CD14-positive monocyte (primary cell): Measurements from ENCODE around the gene PNMA8A. TPM values are rescaled to one million over a fixed set of nuclear protein-coding genes. Genes with fewer than 3 reads are reported as not detected.

Experiments used
- DNase-seq, 3 donors: peaks; one replicate each; pipeline ENCODE4 v3.0.0-alpha.2; 2011 to 2022
- H2AFZ ChIP-seq: 2 replicates; pipeline ENCODE4 v1.6.0; 2012; ENCODE audit warnings: mild to moderate bottlenecking, low read depth, low read length, inconsistent platforms; ENCODE audit not compliant: insufficient read depth, poor library complexity, severe bottlenecking
- H3K27ac ChIP-seq, 2 donors: 1 replicate in 1 of 2; 2 replicates in 1 of 2; pipeline ENCODE4 v1.5.1; 2012 to 2013; ENCODE audit warnings: low read length in 2 of 2, control low read depth in 1 of 2, inconsistent platforms in 1 of 2, low read depth in 1 of 2, mild to moderate bottlenecking in 1 of 2
- H3K27me3 ChIP-seq, 2 donors: one replicate each; pipeline versions ENCODE4 v1.6.0 to v1.6.1; 2011 to 2013; ENCODE audit warnings: low read length in 2 of 2; ENCODE audit not compliant: control insufficient read depth in 2 of 2, insufficient read depth in 2 of 2
- H3K36me3 ChIP-seq, 2 donors: replicated peaks in 1 of 2; 1 replicate in 1 of 2; 2 replicates in 1 of 2; pipeline versions ENCODE4 v1.5.1 to v1.6.1; 2012 to 2013; ENCODE audit warnings: low read length in 2 of 2, control low read depth in 1 of 2, inconsistent platforms in 1 of 2, mild to moderate bottlenecking in 1 of 2; ENCODE audit not compliant: insufficient read depth in 2 of 2, control insufficient read depth in 1 of 2
- H3K4me1 ChIP-seq, 2 donors: 1 replicate in 1 of 2; 2 replicates in 1 of 2; pipeline versions ENCODE4 v1.5.1 to v1.6.1; 2012 to 2013; ENCODE audit warnings: low read length in 2 of 2, control low read depth in 1 of 2, inconsistent platforms in 1 of 2, mild to moderate bottlenecking in 1 of 2, moderate library complexity in 1 of 2; ENCODE audit not compliant: insufficient read depth in 2 of 2, control insufficient read depth in 1 of 2
- H3K4me2 ChIP-seq: replicated peaks from 2 replicates; pipeline ENCODE3; 2012; ENCODE audit warnings: low read length, moderate library complexity, mild to moderate bottlenecking; ENCODE audit not compliant: poor library complexity, severe bottlenecking; ENCODE audit errors: extremely low read depth
- H3K4me3 ChIP-seq, 3 experiments: fragments of 200-600 bp in 1 of 3; sonication (generic) in 1 of 3; replicated peaks in 1 of 3; 1 replicate in 2 of 3; 2 replicates in 1 of 3; pipeline ENCODE4 v1.5.1; 2011 to 2013; ENCODE audit warnings: low read length in 3 of 3, mild to moderate bottlenecking in 3 of 3, control low read depth in 2 of 3, low read depth in 2 of 3, inconsistent platforms in 1 of 3, moderate library complexity in 1 of 3
- H3K79me2 ChIP-seq: 2 replicates; pipeline ENCODE4 v1.6.0; 2012; ENCODE audit warnings: mild to moderate bottlenecking, control low read depth, inconsistent platforms, low read length, moderate library complexity; ENCODE audit not compliant: insufficient read depth
- H3K9ac ChIP-seq: 2 replicates; pipeline ENCODE4 v1.6.0; 2017; ENCODE audit warnings: low read length, mild to moderate bottlenecking; ENCODE audit not compliant: insufficient read depth, poor library complexity, severe bottlenecking
- H3K9me3 ChIP-seq, 2 donors: replicated peaks in 1 of 2; 1 replicate in 1 of 2; 2 replicates in 1 of 2; pipeline versions ENCODE4 v1.5.1 to v1.6.1; 2012 to 2013; ENCODE audit warnings: low read length in 2 of 2, control low read depth in 1 of 2; ENCODE audit not compliant: control insufficient read depth in 1 of 2, insufficient read depth in 1 of 2
- H4K20me1 ChIP-seq: 2 replicates; pipeline ENCODE4 v1.6.0; 2012; ENCODE audit warnings: mild to moderate bottlenecking, low read length, control low read depth, moderate library complexity; ENCODE audit not compliant: insufficient read depth
- H3K27ac Mint-ChIP-seq, 7 donors: one replicate each; pipeline ENCODE4 v1.8.0; 2020; ENCODE audit warnings: mild to moderate bottlenecking in 7 of 7, mixed read lengths in 7 of 7, moderate library complexity in 6 of 7, inconsistent platforms in 2 of 7
- H3K27me3 Mint-ChIP-seq, 3 donors: one replicate each; pipeline ENCODE4 v1.8.0; 2021 to 2022; ENCODE audit warnings: low read depth in 3 of 3, mild to moderate bottlenecking in 3 of 3, mixed read lengths in 3 of 3, moderate library complexity in 3 of 3, inconsistent platforms in 1 of 3
- H3K36me3 Mint-ChIP-seq, 2 donors: one replicate each; pipeline ENCODE4 v1.8.0; 2020; ENCODE audit warnings: mixed read lengths in 2 of 2, inconsistent platforms in 1 of 2, mild to moderate bottlenecking in 1 of 2
- H3K4me1 Mint-ChIP-seq: one replicate; pipeline ENCODE4 v1.8.0; 2020; ENCODE audit warnings: mild to moderate bottlenecking, mixed read lengths
- H3K4me3 Mint-ChIP-seq, 2 donors: one replicate each; pipeline ENCODE4 v1.8.0; 2020; ENCODE audit warnings: mild to moderate bottlenecking in 2 of 2, mixed read lengths in 2 of 2, moderate library complexity in 1 of 2
- H3K9me3 Mint-ChIP-seq, 7 donors: one replicate each; pipeline ENCODE4 v1.8.0; 2020 to 2022; ENCODE audit warnings: mixed read lengths in 7 of 7, mild to moderate bottlenecking in 6 of 7, moderate library complexity in 6 of 7, inconsistent platforms in 2 of 7
- WGBS: methylation state at CpG from one replicate; pipeline ENCODE4 v1.1.5; 2013; ENCODE audit warnings: missing lambda C conversion rate; ENCODE audit not compliant: insufficient coverage; 5-methylcytosine and 5-hydroxymethylcytosine counted together
- intact Hi-C, 2 donors: fragments of 100-400 bp; cut with micrococcal nuclease; formaldehyde crosslinking; loops; one replicate each; pipeline versions ENCODE4 v1.15.0 to v1.15.1; 2023
- polyA plus RNA-seq, 3 donors: library from polyadenylated mRNA; depleted of rRNA in 1 of 3; unstranded in 2 of 3; stranded (reverse) in 1 of 3; fragments of 300-500 nt in 2 of 3; fragments of >200 nt in 1 of 3; fragmentation: Illumina TruSeq in 2 of 3; gene quantifications; 1 replicate in 2 of 3; 2 replicates in 1 of 3; pipeline ENCODE4 v1.2.3, GENCODE V29; 2012 to 2021
- TF ChIP-seq, protein P1 (sequence below): fragments of 200-600 bp; IDR thresholded peaks from one replicate; pipeline ENCODE4 v1.8.0; 2022; ENCODE audit warnings: antibody characterized with exemption, mild to moderate bottlenecking

Gene PNMA8A
- polyA plus RNA-seq, 3 donors = not detected

DNA sequence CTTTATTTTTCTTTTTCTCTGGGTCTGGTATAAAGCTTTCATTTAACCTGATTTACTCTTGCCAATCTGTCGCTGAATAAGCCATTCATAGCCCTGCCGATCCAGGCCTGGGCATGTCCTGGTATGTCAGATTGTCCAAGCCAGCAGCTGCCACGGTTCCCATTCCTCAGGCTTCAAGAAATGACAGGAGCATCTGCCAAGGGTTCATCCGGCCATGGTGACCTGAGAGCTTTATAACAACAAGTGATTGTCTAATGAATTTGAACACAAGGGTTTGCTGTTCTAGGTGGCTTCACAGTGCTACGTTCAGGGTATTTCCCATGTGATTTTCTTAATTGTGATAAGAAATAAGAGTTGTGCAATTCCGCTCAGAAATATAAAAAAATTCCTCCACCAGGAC, 20.0 kb downstream of the PNMA8A start:
- 100% methylated on average over 2 of the region's 6 CpGs for WGBS
- Mint-ChIP-seq H3K4me1 (no peaks in the 10 kb centered on the region), H3K9me3 (peaks cover 0 to 12% (median 8%) of the 10 kb centered on the region in 7 donors), H3K4me3 (no peak overlapping the region), H3K27me3 (peaks cover 15 to 40% (median 23%) of the 10 kb centered on the region in 3 donors), H3K36me3 (no peaks in the 10 kb centered on the region), H3K27ac (no peak overlapping the region)
- H2AFZ ChIP-seq = no peak overlapping the region
- DNase-seq = no peak
- no peaks in the 10 kb centered on the region for H3K4me1 ChIP-seq
- H3K27ac ChIP-seq = no peak overlapping the region
- no peaks in the 10 kb centered on the region for H3K36me3 ChIP-seq
- H3K4me3 ChIP-seq = no peak overlapping the region
- H3K4me2 ChIP-seq = no peak overlapping the region
- H4K20me1 ChIP-seq = no peaks in the 10 kb centered on the region
- H3K79me2 ChIP-seq = no peaks in the 10 kb centered on the region
- TF ChIP-seq, protein P1, sequence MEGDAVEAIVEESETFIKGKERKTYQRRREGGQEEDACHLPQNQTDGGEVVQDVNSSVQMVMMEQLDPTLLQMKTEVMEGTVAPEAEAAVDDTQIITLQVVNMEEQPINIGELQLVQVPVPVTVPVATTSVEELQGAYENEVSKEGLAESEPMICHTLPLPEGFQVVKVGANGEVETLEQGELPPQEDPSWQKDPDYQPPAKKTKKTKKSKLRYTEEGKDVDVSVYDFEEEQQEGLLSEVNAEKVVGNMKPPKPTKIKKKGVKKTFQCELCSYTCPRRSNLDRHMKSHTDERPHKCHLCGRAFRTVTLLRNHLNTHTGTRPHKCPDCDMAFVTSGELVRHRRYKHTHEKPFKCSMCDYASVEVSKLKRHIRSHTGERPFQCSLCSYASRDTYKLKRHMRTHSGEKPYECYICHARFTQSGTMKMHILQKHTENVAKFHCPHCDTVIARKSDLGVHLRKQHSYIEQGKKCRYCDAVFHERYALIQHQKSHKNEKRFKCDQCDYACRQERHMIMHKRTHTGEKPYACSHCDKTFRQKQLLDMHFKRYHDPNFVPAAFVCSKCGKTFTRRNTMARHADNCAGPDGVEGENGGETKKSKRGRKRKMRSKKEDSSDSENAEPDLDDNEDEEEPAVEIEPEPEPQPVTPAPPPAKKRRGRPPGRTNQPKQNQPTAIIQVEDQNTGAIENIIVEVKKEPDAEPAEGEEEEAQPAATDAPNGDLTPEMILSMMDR = no peak
- peaks cover 0 to 3% of the 10 kb centered on the region in 2 donors for H3K9me3 ChIP-seq
- H3K9ac ChIP-seq = no peak overlapping the region
- H3K27me3 ChIP-seq = peaks cover 0 to 7% of the 10 kb centered on the region in 2 donors
- intact Hi-C loops = no loop called here

DNA sequence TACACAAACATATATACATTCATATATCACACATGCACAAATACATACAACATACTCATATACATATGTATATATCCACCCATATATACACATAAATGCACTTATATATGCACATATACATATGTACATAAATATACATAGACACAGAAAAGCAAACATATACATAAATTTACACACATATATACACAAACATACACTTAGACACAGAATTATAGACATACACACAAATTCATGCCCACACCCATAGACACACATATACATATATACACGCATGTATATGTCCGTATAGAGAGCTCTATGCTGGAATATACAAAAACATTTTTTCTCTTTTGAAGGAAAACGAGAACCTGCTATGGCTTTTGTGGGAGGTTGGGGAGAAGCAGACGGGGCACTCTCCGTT, 20.6 kb downstream of the PNMA8A start:
- peaks cover 0 to 12% (median 8%) of the 10 kb centered on the region in 7 donors for H3K9me3 Mint-ChIP-seq
- Histone ChIP-seq H3K4me2 (no peak overlapping the region), H2AFZ (no peak overlapping the region), H3K4me3 (no peak overlapping the region), H3K4me1 (no peaks in the 10 kb centered on the region), H3K27ac (no peak overlapping the region), H3K36me3 (no peaks in the 10 kb centered on the region), H4K20me1 (no peaks in the 10 kb centered on the region), H3K79me2 (no peaks in the 10 kb centered on the region), H3K27me3 (peaks cover 0 to 7% of the 10 kb centered on the region in 2 donors), H3K9me3 (peaks cover 0 to 3% of the 10 kb centered on the region in 2 donors), H3K9ac (no peak overlapping the region)
- no peaks in the 10 kb centered on the region for H3K36me3 Mint-ChIP-seq
- no peak overlapping the region for H3K4me3 Mint-ChIP-seq
- TF ChIP-seq, protein P1 = no peak
- WGBS = no CpG with 5 or more reads among the region's 5 CpGs
- H3K27ac Mint-ChIP-seq = no peak overlapping the region
- no peak for DNase-seq
- peaks cover 15 to 37% (median 21%) of the 10 kb centered on the region in 3 donors for H3K27me3 Mint-ChIP-seq
- no peaks in the 10 kb centered on the region for H3K4me1 Mint-ChIP-seq
- intact Hi-C loops = no loop called here
